WI38 (cell line): ENCODE measurements around the gene CIB4.

Experiments used
- H3K4me3 ChIP-seq: 2 replicates; pipeline ENCODE4 v1.5.1; 2011; ENCODE audit warnings: low read depth, mild to moderate bottlenecking, control low read depth, low read length
- CTCF ChIP-seq: IDR thresholded peaks from 2 replicates; pipeline ENCODE4 v1.5.1; 2012; ENCODE audit warnings: low read depth, mild to moderate bottlenecking, control low read depth, low read length

CIB4 gene

GRCh38 chr2:26537826-26538475, 103.2 kb downstream of the CIB4 start:
- no peak for TF ChIP-seq CTCF
- H3K4me3 ChIP-seq = no peak overlapping the region

GRCh38 chr2:26537069-26537825, 103.9 kb downstream of the CIB4 start:
- no peak overlapping the region for H3K4me3 ChIP-seq
- TF ChIP-seq CTCF = no peak

GRCh38 chr2:26536371-26537068, 104.6 kb downstream of the CIB4 start:
- no peak overlapping the region for H3K4me3 ChIP-seq
- no peak for TF ChIP-seq CTCF

GRCh38 chr2:26535663-26536275, 105.4 kb downstream of the CIB4 start:
- H3K4me3 ChIP-seq = no peak overlapping the region
- no peak for TF ChIP-seq CTCF

GRCh38 chr2:26534865-26535662, 106.1 kb downstream of the CIB4 start:
- TF ChIP-seq CTCF = no peak
- H3K4me3 ChIP-seq = no peak overlapping the region

- TF ChIP-seq CTCF = no peak
- H3K4me3 ChIP-seq = no peak overlapping the region
Observed at GRCh38 chr2:26534098-26534864, 106.9 kb downstream of the CIB4 start.
